BLaER1 treated with 17β-estradiol and CSF1 and Interleukin-3, amounts not matched to agents 10 nM and 100 nM (cell line): ENCODE results near the gene BACH2.

Experiments used
- H3K27ac ChIP-seq, 11 experiments: shearing (Covaris generic); formaldehyde crosslinking; 2 replicates each; pipeline ENCODE4 v1.8.1; 2022
- H3K27me3 ChIP-seq, 11 experiments: shearing (Covaris generic); formaldehyde crosslinking; 2 replicates each; pipeline ENCODE4 v1.8.1; 2022
- H3K36me3 ChIP-seq, 11 experiments: shearing (Covaris generic); formaldehyde crosslinking; 2 replicates each; pipeline ENCODE4 v1.8.1; 2022
- H3K4me1 ChIP-seq, 10 experiments: shearing (Covaris generic); formaldehyde crosslinking; 2 replicates each; pipeline ENCODE4 v1.8.1; 2022
- H3K4me2 ChIP-seq, 11 experiments: shearing (Covaris generic); formaldehyde crosslinking; 2 replicates each; pipeline ENCODE4 v1.8.1; 2022
- H3K4me3 ChIP-seq, 10 experiments: shearing (Covaris generic); formaldehyde crosslinking; 2 replicates each; pipeline ENCODE4 v1.8.1; 2022
- H3K9ac ChIP-seq, 11 experiments: shearing (Covaris generic); formaldehyde crosslinking; 2 replicates each; pipeline ENCODE4 v1.8.1; 2022
- H3K9me3 ChIP-seq, 11 experiments: shearing (Covaris generic); formaldehyde crosslinking; replicated peaks in 1 of 11; 2 replicates each; pipeline ENCODE4 v1.8.1; 2022
- H4K20me1 ChIP-seq, 11 experiments: shearing (Covaris generic); formaldehyde crosslinking; 2 replicates each; pipeline ENCODE4 v1.8.1; 2022
- Cebpa-rat ChIP-seq, 11 experiments: shearing (Covaris generic); IDR thresholded peaks; 2 replicates each; pipeline ENCODE4 v1.8.1; 2022

The BACH2 gene

DNA sequence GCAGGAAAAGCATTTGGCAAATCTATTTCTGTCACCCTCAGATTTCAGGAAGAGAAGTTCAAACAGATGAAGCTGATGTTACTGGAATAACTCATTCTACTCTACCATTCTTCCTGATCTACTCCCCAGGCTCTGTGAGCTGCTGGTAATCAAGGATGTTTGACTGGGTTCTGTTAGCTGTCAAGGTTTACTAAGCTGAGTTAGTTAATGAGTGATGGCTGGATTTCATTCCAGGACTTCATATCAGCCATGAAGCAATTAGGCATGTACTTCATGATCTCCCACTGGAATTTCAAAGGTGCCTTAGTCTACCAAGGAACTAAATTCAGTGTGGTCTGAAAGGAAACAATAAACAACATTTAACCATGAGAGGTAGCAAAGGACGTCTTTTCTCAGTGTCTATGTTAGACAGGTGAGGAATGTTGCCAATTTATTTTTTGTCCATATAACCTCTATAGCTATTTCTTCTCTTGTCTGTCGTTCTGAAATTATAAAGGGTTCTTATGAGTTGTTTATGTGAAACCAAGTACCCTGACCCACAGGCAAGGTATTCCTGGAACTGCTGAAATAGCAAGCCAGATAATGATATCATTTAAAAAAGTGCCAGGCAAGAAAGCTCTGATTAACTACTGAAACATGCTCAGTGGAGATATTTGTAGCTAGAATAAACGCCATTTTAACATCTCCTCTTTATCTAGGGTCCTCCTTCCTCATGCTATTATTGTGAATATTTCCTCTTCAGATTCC, 112.9 kb downstream of the BACH2 start:
- H3K4me2 ChIP-seq = peak overlapping the region in 7 of 11 experiments; percentile 23 to 72 (median 67); a peak in 11 of 22 replicates
- H3K27me3 ChIP-seq = no peaks in the 10 kb centered on the region
- peak overlapping the region in 3 of 11 experiments; percentile 51 to 60 (median 58); a peak in 6 of 22 replicates for H3K27ac ChIP-seq
- no peak for TF ChIP-seq Cebpa-rat (IDR thresholded peaks at IDR 0.05)
- H3K4me3 ChIP-seq = no peak overlapping the region
- H4K20me1 ChIP-seq = peaks cover 0 to 61% (median 0%) of the 10 kb centered on the region in 11 experiments; a peak in 1 of 22 replicates
- peaks cover 23 to 61% (median 42%) of the 10 kb centered on the region in 10 experiments; a peak in 19 of 20 replicates for H3K4me1 ChIP-seq
- H3K9me3 ChIP-seq = no peaks in the 10 kb centered on the region
- H3K9ac ChIP-seq = 0 out of 22 replicates have a peak overlapping the region, but pooled peaks of 1 of the 11 experiments have one; percentile 11
- H3K36me3 ChIP-seq = peaks cover 0 to 53% (median 0%) of the 10 kb centered on the region in 11 experiments; a peak in 4 of 22 replicates

DNA sequence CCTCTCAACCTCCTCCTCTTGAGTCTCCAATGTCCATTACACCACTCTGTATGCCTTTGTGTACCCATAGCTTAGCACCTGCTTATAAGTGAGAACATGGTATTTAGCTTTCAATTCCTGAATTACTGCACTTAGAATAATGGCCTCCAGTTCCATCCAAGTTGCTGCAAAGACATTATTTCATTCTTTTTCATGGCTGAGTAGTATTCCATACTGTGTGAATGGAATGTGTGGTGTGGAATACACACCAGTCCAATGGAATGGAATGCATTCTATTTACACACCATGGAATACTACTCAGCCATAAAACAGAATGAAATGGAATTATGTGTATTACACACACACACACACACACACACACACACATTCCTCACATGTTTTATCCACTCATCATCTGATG, 116.1 kb downstream of the BACH2 start:
- no peaks in the 10 kb centered on the region for H3K9me3 ChIP-seq
- no peak overlapping the region for H3K4me3 ChIP-seq
- H3K4me2 ChIP-seq = no peak overlapping the region
- H3K36me3 ChIP-seq = peaks cover 0 to 41% (median 0%) of the 10 kb centered on the region in 11 experiments; a peak in 4 of 22 replicates
- H4K20me1 ChIP-seq = peaks cover 0 to 68% (median 0%) of the 10 kb centered on the region in 11 experiments; a peak in 2 of 22 replicates
- peaks cover 38 to 61% (median 52%) of the 10 kb centered on the region in 10 experiments for H3K4me1 ChIP-seq
- H3K27ac ChIP-seq = no peak overlapping the region
- no peaks in the 10 kb centered on the region for H3K27me3 ChIP-seq
- H3K9ac ChIP-seq = no peak overlapping the region
- no peak for TF ChIP-seq Cebpa-rat (IDR thresholded peaks at IDR 0.05)

DNA sequence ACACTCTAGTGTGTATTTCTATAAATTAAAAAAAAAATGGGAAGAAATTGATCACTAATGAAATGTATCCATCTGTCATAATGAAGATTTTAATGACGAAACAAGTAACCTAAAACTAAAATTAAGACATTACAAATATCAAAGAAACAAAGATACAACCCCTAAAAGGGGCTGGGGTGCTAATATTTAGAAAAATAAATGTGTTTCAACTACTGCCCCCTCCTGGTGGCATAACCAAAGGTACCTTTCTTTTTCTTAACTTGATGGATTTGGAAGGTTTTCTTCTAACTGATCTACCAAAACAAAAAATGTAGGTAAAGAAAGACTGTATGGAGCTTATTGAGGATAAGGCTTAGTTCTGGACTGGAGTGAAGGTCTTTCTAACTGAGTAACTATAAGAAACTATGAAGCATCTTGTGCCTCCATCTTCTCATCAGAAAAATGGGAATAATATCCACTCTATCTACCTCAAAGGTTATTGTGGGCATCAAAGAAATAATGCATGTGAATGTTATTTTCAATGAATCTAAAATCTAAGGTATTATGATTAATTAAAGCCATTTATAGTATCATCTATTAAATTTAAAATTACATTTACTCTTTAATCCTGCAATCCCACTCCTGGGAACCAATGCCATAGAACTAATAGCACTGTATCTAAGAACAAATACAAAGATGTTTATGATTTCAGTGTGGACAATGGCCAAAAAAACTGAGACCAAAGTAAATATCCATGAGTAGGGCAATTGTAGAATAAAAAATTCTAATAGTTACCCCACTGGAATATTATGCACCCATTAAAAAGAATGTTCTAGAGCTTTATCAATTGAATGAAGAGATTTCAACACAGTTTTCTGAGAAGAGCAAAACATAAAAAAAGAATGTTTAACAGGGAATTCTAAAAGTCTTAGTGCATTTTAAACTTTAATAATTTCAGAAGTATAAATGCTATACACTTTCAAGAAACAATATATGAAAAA, 117.2 kb downstream of the BACH2 start:
- peaks cover 0 to 62% (median 0%) of the 10 kb centered on the region in 11 experiments; a peak in 2 of 22 replicates for H4K20me1 ChIP-seq
- H3K4me1 ChIP-seq = peaks cover 36 to 56% (median 46%) of the 10 kb centered on the region in 10 experiments
- no peak overlapping the region for H3K4me3 ChIP-seq
- no peaks in the 10 kb centered on the region for H3K9me3 ChIP-seq
- H3K27ac ChIP-seq = no peak overlapping the region
- peaks cover 0 to 34% (median 0%) of the 10 kb centered on the region in 11 experiments; a peak in 4 of 22 replicates for H3K36me3 ChIP-seq
- peak overlapping the region in 5 of 11 experiments; percentile 54 to 71 (median 63); a peak in 10 of 22 replicates for H3K4me2 ChIP-seq
- H3K27me3 ChIP-seq = no peaks in the 10 kb centered on the region
- no peak for TF ChIP-seq Cebpa-rat (IDR thresholded peaks at IDR 0.05)
- no peak overlapping the region for H3K9ac ChIP-seq

DNA sequence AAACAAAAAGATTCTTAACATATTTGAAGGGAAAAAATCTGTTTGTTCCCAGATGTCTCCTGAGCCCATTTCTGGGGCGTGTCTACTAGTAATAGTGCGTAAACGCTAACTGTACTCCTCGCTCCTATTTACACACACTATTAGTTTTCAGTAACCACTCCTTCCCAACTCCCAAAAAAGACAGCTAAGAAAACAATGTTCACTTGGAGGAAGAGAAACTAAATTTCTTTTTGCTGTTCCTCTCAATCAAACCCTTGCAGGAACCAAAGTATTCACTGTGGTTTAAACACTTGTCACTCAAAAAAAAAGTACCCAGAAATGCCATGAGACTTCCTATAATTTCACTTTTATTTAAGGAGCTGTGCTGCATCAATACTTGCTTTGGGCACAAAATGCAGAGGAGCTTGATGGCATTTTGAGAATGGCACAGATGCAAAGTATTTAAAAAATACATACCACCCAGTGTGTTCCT, 118.2 kb downstream of the BACH2 start:
- Histone ChIP-seq H3K36me3 (peaks cover 0 to 26% (median 0%) of the 10 kb centered on the region in 11 experiments; a peak in 5 of 22 replicates), H3K4me1 (peaks cover 31 to 46% (median 37%) of the 10 kb centered on the region in 10 experiments), H3K4me3 (no peak overlapping the region), H3K27me3 (no peaks in the 10 kb centered on the region), H3K4me2 (peak overlapping the region; percentile 20 to 71 (median 59); a peak in 19 of 22 replicates), H3K27ac (peak overlapping the region in 5 of 11 experiments; percentile 33 to 62 (median 35); a peak in 10 of 22 replicates), H4K20me1 (peaks cover 0 to 57% (median 0%) of the 10 kb centered on the region in 11 experiments; a peak in 2 of 22 replicates), H3K9ac (peak overlapping the region in 3 of 11 experiments; percentile 16 to 38 (median 21); a peak in 2 of 22 replicates), H3K9me3 (peaks cover 0 to 5% (median 0%) of the 10 kb centered on the region in 11 experiments; a peak in 4 of 22 replicates)
- TF ChIP-seq Cebpa-rat (IDR thresholded peaks at IDR 0.05) = no peak

DNA sequence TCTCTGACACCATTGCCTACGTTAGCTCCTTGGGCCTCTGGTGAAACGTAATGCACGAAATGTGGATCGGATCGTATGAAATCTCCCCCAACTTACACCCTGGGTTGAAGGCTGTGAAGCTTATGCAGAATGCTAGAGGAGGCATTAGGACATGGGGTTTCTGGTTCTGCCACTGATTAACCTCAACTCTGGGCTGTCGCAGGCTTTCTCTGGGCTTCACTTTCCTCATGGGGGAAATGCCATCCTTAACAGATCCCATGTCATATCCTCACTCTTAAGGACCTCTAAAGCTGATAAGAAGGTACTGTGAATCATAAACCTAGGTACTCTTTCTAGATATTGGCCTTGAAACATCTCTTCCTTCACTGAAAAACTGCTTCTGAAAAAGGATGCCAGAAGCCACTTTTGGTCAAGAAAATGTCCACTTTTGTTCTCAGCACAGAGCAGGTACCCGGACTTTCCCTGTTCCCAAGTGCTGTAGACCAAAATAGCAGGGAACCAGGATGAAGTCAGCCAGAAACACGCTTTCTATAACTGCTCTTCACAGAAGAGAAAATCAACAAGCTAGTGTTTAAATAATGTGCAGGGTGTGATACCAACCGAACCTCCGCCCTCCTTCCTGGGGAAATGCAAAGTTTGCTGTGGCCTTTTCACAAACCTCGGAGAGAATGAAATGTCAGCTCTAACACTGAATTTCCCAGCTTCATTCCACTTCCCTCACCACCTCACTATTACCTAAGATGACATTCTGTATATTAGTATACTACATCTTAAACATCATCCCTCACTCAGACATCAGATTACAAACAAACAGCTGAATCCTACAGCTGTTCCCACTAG, 118.9 kb downstream of the BACH2 start:
- TF ChIP-seq Cebpa-rat (IDR thresholded peaks at IDR 0.05) = no peak
- Histone ChIP-seq H3K27me3 (no peaks in the 10 kb centered on the region), H3K4me2 (peak overlapping the region; percentile 20 to 71 (median 59); a peak in 21 of 22 replicates), H3K4me1 (peaks cover 29 to 40% (median 36%) of the 10 kb centered on the region in 10 experiments), H4K20me1 (peaks cover 0 to 56% (median 0%) of the 10 kb centered on the region in 11 experiments; a peak in 2 of 22 replicates), H3K9ac (peak overlapping the region in 4 of 11 experiments; percentile 16 to 38 (median 19); a peak in 1 of 22 replicates), H3K36me3 (peaks cover 0 to 23% (median 0%) of the 10 kb centered on the region in 11 experiments; a peak in 3 of 22 replicates), H3K4me3 (no peak overlapping the region), H3K27ac (peak overlapping the region in 7 of 11 experiments; percentile 15 to 62 (median 35); a peak in 13 of 22 replicates), H3K9me3 (peaks cover 0 to 11% (median 0%) of the 10 kb centered on the region in 11 experiments; a peak in 6 of 22 replicates)

DNA sequence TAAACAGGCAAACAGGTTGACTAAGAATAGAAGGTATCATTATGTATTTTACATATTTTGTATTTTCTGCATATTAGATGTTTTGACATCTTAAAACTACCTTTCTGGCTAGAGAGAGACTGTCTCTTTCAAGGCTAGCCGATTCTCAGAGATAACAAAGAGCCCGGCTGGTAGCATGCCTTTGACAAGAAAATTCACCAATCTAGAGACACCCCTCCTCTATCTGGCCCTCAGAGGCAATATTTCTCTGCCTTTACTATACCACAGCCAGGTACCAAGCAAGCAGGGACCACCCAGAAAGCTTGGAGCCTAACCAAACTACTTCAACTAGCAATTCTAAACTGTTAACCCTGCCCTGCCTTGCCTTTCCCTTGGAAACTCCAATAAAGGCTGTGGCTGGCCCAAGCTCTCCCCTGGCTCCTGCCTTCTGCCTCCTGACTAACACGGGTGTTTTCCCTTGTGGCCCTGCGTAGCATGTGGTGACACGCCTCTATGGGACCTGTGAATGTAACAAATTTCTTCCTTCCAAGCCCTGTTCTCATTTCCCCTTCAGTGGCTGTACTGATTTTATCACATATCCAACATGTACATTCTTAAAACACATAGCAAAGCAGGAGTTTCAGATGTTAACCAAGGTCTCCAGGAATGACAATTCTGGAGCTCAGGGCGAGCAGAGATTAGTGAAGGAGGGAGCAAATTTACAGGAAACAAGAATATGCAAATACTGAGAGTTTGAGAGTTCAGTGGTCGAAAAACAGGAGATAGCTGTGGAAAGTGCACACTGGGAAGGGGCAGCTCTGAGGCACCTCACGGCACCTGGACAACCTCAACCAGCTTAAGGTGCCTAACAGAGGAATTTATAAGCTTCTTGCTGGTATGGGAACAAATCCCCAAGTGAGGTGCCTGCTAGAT, 120.8 kb downstream of the BACH2 start:
- Histone ChIP-seq H3K4me3 (no peak overlapping the region), H3K4me2 (peak overlapping the region; percentile 48 to 69 (median 57)), H4K20me1 (peaks cover 0 to 42% (median 0%) of the 10 kb centered on the region in 11 experiments; a peak in 2 of 22 replicates), H3K9ac (peak overlapping the region in 2 of 11 experiments; percentile 15 to 45; a peak in 3 of 22 replicates), H3K27me3 (no peaks in the 10 kb centered on the region), H3K36me3 (peaks cover 0 to 14% (median 0%) of the 10 kb centered on the region in 11 experiments; a peak in 1 of 22 replicates), H3K4me1 (peaks cover 29 to 40% (median 36%) of the 10 kb centered on the region in 10 experiments), H3K27ac (peak overlapping the region in 8 of 11 experiments; percentile 34 to 58 (median 52); a peak in 14 of 22 replicates), H3K9me3 (peaks cover 0 to 11% (median 0%) of the 10 kb centered on the region in 11 experiments; a peak in 6 of 22 replicates)
- TF ChIP-seq Cebpa-rat (IDR thresholded peaks at IDR 0.05) = no peak
